Activated CD8-positive, alpha-beta memory T cell treated with anti-CD3 and anti-CD28 coated beads for 1 hour (primary cell): Measurements from ENCODE around the gene CHKA.
A peak's percentile ranks its signal among the peaks of the same experiment; 100 is the strongest.

Experiments
- DNase-seq, 2 donors: peaks; one replicate each; pipeline ENCODE4 v3.0.0-alpha.2; 2020; ENCODE audit warnings: low read depth in 1 of 2; ENCODE audit errors: extremely low read depth in 1 of 2

CHKA gene

DNA sequence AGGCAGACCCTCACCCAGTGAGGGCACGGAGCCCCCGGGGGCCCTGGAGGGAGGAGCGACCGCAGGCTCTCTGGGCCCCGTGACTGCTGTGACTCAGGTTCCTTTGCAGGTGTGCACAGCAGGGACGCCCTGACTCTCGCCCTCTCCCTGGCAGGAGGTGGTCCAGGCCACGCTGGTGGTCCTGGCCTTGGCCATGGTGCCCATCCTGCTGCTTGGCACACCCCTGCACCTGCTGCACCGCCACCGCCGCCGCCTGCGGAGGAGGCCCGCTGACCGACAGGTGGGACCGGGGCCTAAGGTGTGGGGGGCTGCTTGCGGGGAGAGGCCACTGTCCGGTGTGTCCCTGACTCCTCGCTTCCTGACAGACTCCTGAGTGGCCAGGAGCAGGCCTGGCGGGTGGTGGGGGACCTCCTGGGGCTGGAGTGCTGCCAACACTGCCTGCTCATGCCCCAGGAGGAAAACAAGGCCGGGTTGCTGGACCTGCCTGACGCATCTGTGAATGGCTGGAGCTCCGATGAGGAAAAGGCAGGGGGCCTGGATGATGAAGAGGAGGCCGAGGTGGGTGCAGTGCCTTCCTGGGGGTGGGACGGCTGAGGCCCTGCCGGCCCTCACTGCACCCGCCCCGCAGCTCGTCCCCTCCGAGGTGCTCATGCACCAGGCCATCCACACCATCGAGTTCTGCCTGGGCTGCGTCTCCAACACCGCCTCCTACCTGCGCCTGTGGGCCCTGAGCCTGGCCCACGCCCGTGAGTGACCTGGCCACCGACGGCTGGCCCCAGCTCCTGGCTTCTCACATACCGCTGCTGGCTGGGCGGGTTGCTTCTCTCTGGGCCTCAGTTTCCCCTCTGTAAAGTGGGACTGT is 71.4 kb downstream of the CHKA start:
- DNase-seq, result no peak

DNA sequence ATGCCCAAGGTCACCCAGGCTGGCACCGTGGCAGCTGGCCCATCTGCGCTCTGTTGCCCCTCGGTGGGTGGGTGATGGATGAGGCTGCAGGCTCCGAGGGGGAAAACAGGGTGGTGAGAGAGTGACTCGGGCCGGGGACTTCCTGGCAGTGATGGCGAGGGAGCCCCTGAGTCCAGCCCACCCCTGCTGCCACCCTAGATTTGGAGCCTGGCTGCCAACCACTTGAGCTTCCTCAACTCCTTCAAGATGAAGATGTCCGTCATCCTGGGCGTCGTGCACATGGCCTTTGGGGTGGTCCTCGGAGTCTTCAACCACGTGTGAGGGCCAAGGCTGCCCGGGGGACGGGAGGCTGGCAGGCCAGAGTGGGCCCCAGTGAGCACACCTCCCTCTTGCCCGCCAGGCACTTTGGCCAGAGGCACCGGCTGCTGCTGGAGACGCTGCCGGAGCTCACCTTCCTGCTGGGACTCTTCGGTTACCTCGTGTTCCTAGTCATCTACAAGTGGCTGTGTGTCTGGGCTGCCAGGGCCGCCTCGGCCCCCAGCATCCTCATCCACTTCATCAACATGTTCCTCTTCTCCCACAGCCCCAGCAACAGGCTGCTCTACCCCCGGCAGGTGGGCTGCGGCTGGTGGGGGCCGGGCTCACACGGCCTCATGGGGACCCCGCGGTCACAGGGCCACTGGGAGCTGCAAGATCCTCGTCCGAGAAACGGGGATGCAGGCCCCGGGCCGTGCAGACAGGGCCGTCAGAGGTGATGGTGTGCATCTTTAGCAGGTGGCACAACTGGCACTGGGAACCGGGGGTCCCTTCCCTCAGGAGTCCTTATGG is 72.3 kb downstream of the CHKA start:
- no peak for DNase-seq

DNA sequence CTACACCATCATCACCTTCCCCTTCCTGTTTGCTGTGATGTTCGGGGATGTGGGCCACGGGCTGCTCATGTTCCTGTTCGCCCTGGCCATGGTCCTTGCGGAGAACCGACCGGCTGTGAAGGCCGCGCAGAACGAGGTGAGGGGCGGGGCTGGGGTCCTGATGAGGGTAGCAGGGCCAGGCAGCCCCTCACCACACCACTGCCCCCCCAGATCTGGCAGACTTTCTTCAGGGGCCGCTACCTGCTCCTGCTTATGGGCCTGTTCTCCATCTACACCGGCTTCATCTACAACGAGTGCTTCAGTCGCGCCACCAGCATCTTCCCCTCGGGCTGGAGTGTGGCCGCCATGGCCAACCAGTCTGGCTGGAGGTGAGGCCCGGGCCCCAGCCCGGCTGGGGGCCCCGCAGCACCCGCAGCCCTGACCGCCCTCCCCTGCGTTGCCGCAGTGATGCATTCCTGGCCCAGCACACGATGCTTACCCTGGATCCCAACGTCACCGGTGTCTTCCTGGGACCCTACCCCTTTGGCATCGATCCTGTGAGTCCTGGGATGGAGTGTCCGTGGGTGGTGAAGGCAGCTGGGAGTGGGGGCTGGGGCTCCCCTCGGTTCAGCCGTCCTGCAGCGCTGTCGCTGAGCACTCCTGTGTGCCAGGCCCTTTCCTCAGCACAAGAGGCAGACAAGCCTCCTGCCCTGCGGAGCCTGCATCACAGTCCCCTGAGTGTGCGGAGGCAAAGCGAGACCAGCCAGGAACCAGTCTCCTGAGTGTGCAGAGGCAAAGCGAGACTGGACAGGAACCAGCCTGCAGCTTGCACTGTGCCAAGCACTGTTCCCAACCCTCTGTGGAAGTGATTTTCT is 73.5 kb downstream of the CHKA start:
- no peak for DNase-seq

- no peak for DNase-seq
Measured at GRCh38 chr11:68044898-68045351, 76.3 kb downstream of the CHKA start.

DNA sequence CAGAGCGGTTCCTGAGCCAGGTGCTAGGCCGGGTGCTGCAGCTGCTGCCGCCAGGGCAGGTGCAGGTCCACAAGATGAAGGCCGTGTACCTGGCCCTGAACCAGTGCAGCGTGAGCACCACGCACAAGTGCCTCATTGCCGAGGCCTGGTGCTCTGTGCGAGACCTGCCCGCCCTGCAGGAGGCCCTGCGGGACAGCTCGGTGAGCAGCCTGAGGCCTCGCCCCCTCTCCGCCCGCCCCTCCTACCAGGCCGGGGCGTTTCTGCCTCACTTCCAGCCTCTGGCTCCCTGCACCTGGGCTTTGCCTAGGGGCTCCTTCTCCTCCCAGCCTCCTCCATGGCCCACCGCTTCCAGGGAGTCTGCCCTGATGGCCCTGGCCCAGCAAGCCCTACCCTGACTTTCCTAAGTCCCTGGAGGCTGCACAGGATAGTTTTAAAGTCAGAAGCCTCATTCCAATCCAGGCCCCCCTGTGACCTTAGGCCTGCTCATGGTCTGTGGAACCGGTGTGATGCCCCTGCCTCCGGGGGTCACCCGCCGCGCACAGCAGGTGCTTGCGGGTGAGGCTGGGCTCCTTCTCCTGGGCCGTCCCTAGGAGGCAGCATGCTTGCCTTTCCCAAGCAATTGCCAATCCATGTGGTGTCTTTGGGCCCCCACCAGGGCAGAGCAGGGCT is 76.9 kb downstream of the CHKA start:
- DNase-seq, result no peak

DNA sequence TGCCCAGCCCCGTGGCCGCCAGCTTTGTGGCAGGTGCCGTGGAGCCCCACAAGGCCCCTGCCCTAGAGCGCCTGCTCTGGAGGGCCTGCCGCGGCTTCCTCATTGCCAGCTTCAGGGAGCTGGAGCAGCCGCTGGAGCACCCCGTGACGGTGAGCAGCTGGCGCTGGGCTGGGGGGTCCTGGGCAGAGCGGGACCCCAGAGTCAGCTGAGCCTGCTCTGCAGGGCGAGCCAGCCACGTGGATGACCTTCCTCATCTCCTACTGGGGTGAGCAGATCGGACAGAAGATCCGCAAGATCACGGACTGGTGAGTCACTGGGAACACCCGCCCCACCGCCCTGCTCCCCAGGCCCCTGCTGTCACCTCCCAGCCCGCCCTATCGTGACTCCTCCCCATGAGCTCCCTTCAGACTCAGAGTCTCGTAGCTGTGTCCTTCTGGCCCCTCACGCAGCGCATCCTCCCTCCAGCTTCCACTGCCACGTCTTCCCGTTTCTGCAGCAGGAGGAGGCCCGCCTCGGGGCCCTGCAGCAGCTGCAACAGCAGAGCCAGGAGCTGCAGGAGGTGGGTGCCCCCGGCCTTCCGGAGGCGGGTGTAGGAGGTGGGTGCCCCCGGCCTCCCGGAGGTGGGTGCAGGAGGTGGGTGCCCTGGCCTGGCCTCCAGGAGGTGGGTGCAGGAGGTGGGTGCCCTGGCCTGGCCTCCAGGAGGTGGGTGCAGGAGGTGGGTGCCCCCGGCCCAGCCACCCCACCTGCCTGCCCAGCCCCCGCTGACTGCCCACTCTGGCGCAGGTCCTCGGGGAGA is 77.6 kb downstream of the CHKA start:
- no peak for DNase-seq

DNA sequence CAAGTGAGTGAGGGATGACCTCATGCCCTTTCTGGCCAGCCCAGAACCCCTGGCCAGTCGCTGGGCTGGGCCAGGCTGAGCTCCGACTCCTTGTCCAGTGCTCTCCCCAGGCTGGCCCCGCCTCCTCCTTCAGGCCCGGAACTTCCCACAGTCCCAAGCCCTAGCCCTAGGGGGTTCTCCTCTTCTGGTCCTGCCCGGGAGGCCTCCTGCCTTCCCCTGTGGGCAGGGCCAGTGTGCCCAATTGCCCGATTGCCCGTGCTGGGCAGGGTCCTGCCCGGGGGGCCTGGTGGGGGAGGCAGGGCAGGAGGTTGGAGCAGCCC is 78.2 kb downstream of the CHKA start:
- no peak for DNase-seq

DNA sequence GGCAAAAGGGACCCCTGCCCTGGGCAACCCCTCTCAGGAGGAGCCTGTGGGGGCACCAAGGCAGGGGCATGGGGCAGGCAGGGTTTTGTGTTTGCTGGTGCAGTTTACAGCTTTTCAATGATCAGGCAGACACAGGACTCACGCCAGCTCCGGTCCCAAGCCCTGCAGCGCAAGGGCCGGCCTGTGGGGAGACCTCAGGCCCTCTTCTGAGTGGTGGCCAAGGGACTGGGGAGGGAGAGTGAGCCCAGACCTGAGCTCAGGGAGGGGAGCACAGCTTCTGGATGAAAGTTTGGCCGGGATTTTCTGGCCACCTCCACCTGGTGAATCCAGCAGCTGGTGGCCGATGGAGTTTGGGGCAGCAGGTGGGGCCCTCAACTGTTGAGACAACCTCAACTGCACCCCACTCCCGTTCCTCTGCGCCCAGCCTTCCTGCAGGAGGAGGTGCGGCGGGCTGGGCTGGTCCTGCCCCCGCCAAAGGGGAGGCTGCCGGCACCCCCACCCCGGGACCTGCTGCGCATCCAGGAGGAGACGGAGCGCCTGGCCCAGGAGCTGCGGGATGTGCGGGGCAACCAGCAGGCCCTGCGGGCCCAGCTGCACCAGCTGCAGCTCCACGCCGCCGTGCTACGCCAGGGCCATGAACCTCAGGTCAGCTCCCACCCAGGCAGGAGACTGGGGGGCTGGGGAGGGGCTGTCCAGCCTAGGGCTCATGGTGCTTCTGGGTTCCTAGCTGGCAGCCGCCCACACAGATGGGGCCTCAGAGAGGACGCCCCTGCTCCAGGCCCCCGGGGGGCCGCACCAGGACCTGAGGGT is 78.8 kb downstream of the CHKA start:
- no peak for DNase-seq

DNA sequence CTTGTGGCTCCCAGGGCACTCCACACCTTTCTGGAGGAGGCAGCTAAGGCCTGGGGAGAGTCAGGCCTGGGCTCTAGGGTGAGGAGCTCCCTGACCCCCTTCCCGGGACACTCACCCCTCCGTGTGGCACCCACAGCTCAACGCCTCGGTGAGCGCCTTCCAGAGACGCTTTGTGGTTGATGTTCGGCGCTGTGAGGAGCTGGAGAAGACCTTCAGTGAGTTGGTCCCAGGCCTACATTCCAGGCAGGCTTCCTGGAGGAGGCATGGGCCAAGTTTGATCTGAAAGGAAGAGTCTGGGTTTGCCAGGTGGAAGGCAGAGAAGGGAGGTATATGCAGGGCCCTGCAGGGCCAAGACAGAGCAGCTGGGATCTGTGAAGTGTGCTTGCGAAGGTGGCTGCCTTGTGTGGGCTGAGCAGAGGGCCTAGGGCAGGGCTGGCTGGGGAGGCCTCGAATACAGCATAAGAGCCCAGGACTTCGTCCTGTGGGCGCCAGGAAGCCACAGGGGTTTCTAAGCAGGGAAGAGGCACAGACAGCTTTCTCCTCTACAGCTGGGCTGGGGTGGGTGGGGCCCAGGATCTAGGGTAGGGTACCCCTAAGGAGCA is 79.5 kb downstream of the CHKA start:
- DNase-seq, result no peak

DNA sequence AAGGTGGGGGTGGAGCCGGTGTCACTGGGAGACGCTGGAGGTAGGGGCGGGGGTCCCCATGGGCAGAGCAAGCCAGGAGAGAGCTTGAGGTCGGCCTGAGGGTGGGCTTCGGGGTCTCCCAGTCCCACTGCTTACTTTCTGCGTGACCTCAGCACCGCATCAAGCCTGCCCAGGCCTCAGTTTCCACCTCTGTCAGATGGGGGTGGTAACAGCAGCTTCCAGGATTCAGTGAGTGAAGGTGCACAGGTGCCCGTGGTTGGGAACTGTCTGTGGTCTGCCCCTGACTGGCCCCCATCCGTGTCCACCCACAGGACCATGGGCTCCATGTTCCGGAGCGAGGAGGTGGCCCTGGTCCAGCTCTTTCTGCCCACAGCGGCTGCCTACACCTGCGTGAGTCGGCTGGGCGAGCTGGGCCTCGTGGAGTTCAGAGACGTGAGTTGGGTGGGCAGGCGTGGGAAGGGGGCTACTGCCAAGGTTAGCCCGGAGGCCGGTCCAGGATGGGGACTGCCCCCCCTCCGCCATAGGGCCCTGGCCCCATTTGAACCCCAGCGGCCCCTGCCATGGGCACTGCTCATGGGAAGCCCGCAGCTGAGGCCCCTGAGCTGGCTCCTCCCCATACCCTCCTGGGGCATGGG is 80.1 kb downstream of the CHKA start:
- DNase-seq, result no peak

GRCh38 chr11:68040101-68040956 is 80.9 kb downstream of the CHKA start:
- DNase-seq, result peak in 1 of 2 donors; percentile 14

- DNase-seq, result no peak
Measured at GRCh38 chr11:68039526-68040086, 81.6 kb downstream of the CHKA start.

- peak in 1 of 2 donors; percentile 46 for DNase-seq
Measured at GRCh38 chr11:68038718-68039525, 82.3 kb downstream of the CHKA start, which contains the start of gene TCIRG1. TCIRG1 (plus strand) TSS chr11:68039025; CDS start chr11:68041272, 2,247 bp downstream.

DNA sequence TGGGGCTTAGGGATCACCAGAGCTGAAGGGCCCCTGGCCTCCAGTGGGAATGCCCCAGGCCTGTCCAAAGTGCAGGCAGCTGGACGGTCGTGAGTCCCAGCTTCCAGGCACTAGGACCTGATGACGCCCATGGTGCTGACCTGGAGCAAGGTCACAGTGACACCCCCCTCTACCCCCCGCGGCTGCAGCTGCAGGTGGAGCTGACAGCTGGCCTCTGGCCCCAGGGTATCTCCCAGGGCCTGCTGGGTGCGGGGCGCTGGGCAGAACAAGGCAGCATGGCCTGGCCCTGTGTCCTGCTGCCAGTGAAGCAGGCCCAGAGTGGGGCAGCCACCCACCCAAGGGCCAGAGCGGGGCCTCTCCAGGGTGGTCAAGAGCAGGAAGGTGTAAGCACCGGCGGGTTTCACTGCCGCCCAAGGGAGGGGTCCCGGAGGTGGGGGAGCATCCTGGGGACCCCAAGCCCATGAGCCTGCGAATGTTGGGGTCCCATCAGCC is 82.9 kb downstream of the CHKA start:
- DNase-seq, result no peak

GRCh38 chr11:68037411-68038225 is 83.6 kb downstream of the CHKA start:
- DNase-seq, result no peak
